Endothelial cell of umbilical vein (primary cell): Measurements from ENCODE around the gene COQ8A. TPM values are rescaled to one million over a fixed set of nuclear protein-coding genes. Genes with fewer than 3 reads are reported as not detected.

ENCODE experiments used
- BruUV-seq: library from RNA; stranded (reverse); fragments of 400-500 nt; replicated peaks from 2 replicates; lab custom pipeline; 2021; lab: Mats Ljungman, UMichigan
- CTCF ChIA-PET: fragments of 300-600, 350-600 bp; sonication (Branson Sonifier 250); formaldehyde crosslinking; loops from one replicate; lab custom pipeline; 2021; ENCODE audit warnings: antibody characterized with exemption, inconsistent platforms; lab: Charles Lee
- POLR2A ChIA-PET: fragments of 300-600, 350-600 bp; sonication (Branson Sonifier 250); formaldehyde crosslinking; loops from one replicate; lab custom pipeline; 2021; ENCODE audit warnings: antibody characterized with exemption, inconsistent platforms; lab: Charles Lee
- DNase-seq: peaks from one replicate; pipeline ENCODE4 v3.0.0-alpha.2; 2011; ENCODE audit warnings: low read depth, low spot score
- FAIRE-seq: peaks from 2 replicates; lab custom pipeline; 2011; peaks lifted over from hg19 to GRCh38; lab: Jason Lieb, UNC
- H2AFZ ChIP-seq: 2 replicates; pipeline ENCODE4 v1.6.0; 2012; ENCODE audit warnings: low read depth, low read length, control low read depth, inconsistent platforms
- H3K27ac ChIP-seq: 2 replicates; pipeline ENCODE4 v1.5.1; 2011; ENCODE audit warnings: low read depth, mild to moderate bottlenecking, control low read depth, low read length, moderate library complexity; ENCODE audit not compliant: insufficient read depth
- H3K27me3 ChIP-seq, 2 experiments: 2 replicates each; pipeline versions ENCODE4 v1.6.0 to v1.6.1; 2011; ENCODE audit warnings: low read length in 2 of 2, mixed read lengths in 1 of 2; ENCODE audit not compliant: control insufficient read depth in 2 of 2, insufficient read depth in 2 of 2
- H3K36me3 ChIP-seq, 2 experiments: 2 replicates in 1 of 2; 3 replicates in 1 of 2; pipeline ENCODE4 v1.5.1; 2011; ENCODE audit warnings: low read length in 2 of 2, mild to moderate bottlenecking in 1 of 2, moderate library complexity in 1 of 2; ENCODE audit not compliant: control insufficient read depth in 2 of 2, insufficient read depth in 2 of 2; ENCODE audit errors: extremely low read depth in 1 of 2
- H3K4me1 ChIP-seq: 3 replicates; pipeline ENCODE4 v1.5.1; 2011; ENCODE audit warnings: mild to moderate bottlenecking, low read length; ENCODE audit not compliant: control insufficient read depth, insufficient read depth; ENCODE audit errors: extremely low read depth
- H3K4me2 ChIP-seq: 2 replicates; pipeline ENCODE4 v1.6.1; 2011; ENCODE audit warnings: low read length, control low read depth, mixed read lengths; ENCODE audit not compliant: insufficient read depth
- H3K4me3 ChIP-seq, 3 experiments: fragments of 200-600 bp in 1 of 3; sonication (generic), shearing (Covaris generic) in 1 of 3; replicated peaks in 1 of 3; 2 replicates each; pipeline ENCODE4 v1.5.1; 2011 to 2016; ENCODE audit warnings: control low read depth in 3 of 3, low read length in 3 of 3, mild to moderate bottlenecking in 2 of 3, inconsistent platforms in 1 of 3, low read depth in 1 of 3, moderate library complexity in 1 of 3; ENCODE audit not compliant: insufficient read depth in 1 of 3
- H3K79me2 ChIP-seq: 2 replicates; pipeline ENCODE4 v1.6.0; 2012; ENCODE audit warnings: low read length, inconsistent platforms; ENCODE audit not compliant: control insufficient read depth, insufficient read depth
- H3K9ac ChIP-seq: replicated peaks from 2 replicates; pipeline ENCODE3; 2011; ENCODE audit warnings: low read length, control low read depth; ENCODE audit not compliant: insufficient read depth; ENCODE audit errors: extremely low read depth
- H3K9me1 ChIP-seq: replicated peaks from 3 replicates; pipeline ENCODE4 v1.6.0; 2011; ENCODE audit warnings: mild to moderate bottlenecking, low read length; ENCODE audit not compliant: control insufficient read depth, insufficient read depth; ENCODE audit errors: extremely low read depth
- H3K9me3 ChIP-seq: replicated peaks from 2 replicates; pipeline ENCODE4 v1.5.1; 2012; ENCODE audit warnings: low read length, inconsistent platforms; ENCODE audit not compliant: control insufficient read depth, insufficient read depth
- H4K20me1 ChIP-seq: replicated peaks from 2 replicates; pipeline ENCODE3; 2011; ENCODE audit warnings: mild to moderate bottlenecking, low read length; ENCODE audit not compliant: control insufficient read depth, insufficient read depth; ENCODE audit errors: extremely low read depth
- CTCF ChIP-seq, 2 donors: IDR thresholded peaks; 1 replicate in 1 of 2; 2 replicates in 1 of 2; pipeline ENCODE4 v1.5.1; 2011; ENCODE audit warnings: low read length in 2 of 2, mild to moderate bottlenecking in 2 of 2, moderate library complexity in 2 of 2, control low read depth in 1 of 2, inconsistent platforms in 1 of 2, low read depth in 1 of 2; ENCODE audit not compliant: insufficient read depth in 1 of 2; ENCODE audit errors: extremely low read depth in 1 of 2
- EZH2 ChIP-seq: IDR thresholded peaks from 2 replicates; pipeline ENCODE4 v1.6.1; 2012; ENCODE audit warnings: borderline replicate concordance, low read depth, mild to moderate bottlenecking, moderate library complexity, low read length, inconsistent platforms; ENCODE audit not compliant: severe bottlenecking
- FOS ChIP-seq: IDR thresholded peaks from 2 replicates; pipeline ENCODE4 v1.6.1; 2011; ENCODE audit warnings: mild to moderate bottlenecking, low read length, moderate library complexity, borderline replicate concordance; ENCODE audit not compliant: insufficient read depth
- GATA2 ChIP-seq: IDR thresholded peaks from 2 replicates; pipeline ENCODE4 v1.7.0; 2011; ENCODE audit warnings: low read depth, mild to moderate bottlenecking, moderate library complexity, mixed read lengths, low read length; ENCODE audit not compliant: insufficient read length, insufficient read depth
- JUN ChIP-seq: IDR thresholded peaks from 2 replicates; pipeline ENCODE4 v1.6.1; 2011; ENCODE audit warnings: borderline replicate concordance, low read depth; ENCODE audit not compliant: insufficient read length, insufficient read depth
- MYC ChIP-seq: IDR thresholded peaks from one replicate; pipeline ENCODE4 v1.6.1; 2011; ENCODE audit warnings: mild to moderate bottlenecking, low read depth, low read length
- POLR2A ChIP-seq: IDR thresholded peaks from 2 replicates; pipeline ENCODE4 v1.6.1; 2012; ENCODE audit warnings: low read depth, mild to moderate bottlenecking, control low read depth, low read length
- POLR2AphosphoS5 ChIP-seq: IDR thresholded peaks from 2 replicates; pipeline ENCODE4 v1.6.1; 2012; ENCODE audit warnings: low read depth, mild to moderate bottlenecking, control low read depth, low read length, moderate library complexity; ENCODE audit not compliant: insufficient read depth
- dilution Hi-C: fragments of 300-500 bp; cut with MboI; formaldehyde crosslinking; loops from one replicate; pipeline ENCODE4 v1.15.0; 2019; ENCODE audit warnings: low sequenced_read_pairs; ENCODE audit not compliant: extremely low pct_ligation_motif_present
- intact Hi-C: fragments of 100-400 bp; cut with micrococcal nuclease; formaldehyde crosslinking; loops from one replicate; pipeline ENCODE4 v1.10.0; 2022
- polyA plus RNA-seq, 4 experiments: library from polyadenylated mRNA; depleted of rRNA in 3 of 4; stranded (reverse) in 3 of 4; unstranded in 1 of 4; fragments of >200 nt; gene quantifications; 2 replicates each; pipeline versions ENCODE4 v1.2.1 to v1.2.3, GENCODE V29; 2011 to 2012; ENCODE audit warnings: missing spikeins in 1 of 4
- total RNA-seq: library from RNA; stranded (reverse); gene quantifications from 2 replicates; pipeline ENCODE4 v1.2.3, GENCODE V29; 2021
- TF ChIP-seq, protein P1 (sequence below): IDR thresholded peaks from 2 replicates; pipeline ENCODE4 v1.6.1; 2011; ENCODE audit not compliant: insufficient read depth, insufficient read length

COQ8A gene
- total and polyA plus RNA-seq, 2 donors (not counting 3 experiments of a cell fraction or from before 2014, with no cell fraction given) = 6.8 to 9.4 TPM

GRCh38 chr1:226994586-226995364 is 54.7 kb downstream of the COQ8A start:
- Histone ChIP-seq H3K9me1 (no peaks in the 10 kb centered on the region), H3K9ac (no peak overlapping the region), H3K4me1 (peaks cover 16% of the 10 kb centered on the region), H3K36me3 (peaks cover 2 to 18% of the 10 kb centered on the region in 2 experiments), H3K27ac (no peak overlapping the region), H3K4me3 (no peak overlapping the region), H3K79me2 (no peaks in the 10 kb centered on the region), H2AFZ (no peak overlapping the region), H3K27me3 (no peaks in the 10 kb centered on the region), H3K4me2 (no peak overlapping the region), H3K9me3 (no peaks in the 10 kb centered on the region), H4K20me1 (no peaks in the 10 kb centered on the region)
- ChIA-PET CTCF (no interaction called here), POLR2A (no interaction called here)
- dilution Hi-C loops (no loop called here), intact Hi-C loops (loop anchor here (5.0 kb wide), 1 partner anchor 323 kb away; the partner anchor contains the start of gene CDC42BPA)
- no peak for DNase-seq
- TF ChIP-seq, protein P1, sequence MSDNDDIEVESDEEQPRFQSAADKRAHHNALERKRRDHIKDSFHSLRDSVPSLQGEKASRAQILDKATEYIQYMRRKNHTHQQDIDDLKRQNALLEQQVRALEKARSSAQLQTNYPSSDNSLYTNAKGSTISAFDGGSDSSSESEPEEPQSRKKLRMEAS = no peak
- TF ChIP-seq CTCF (IDR thresholded peaks at IDR 0.05; ENCODE audit: extremely low read depth in 1 of 2, insufficient read depth in 1 of 2, low read depth in 1 of 2, low read length in 2 of 2) (no peak), POLR2AphosphoS5 (no peak), GATA2 (no peak), MYC (no peak), EZH2 (no peak), JUN (no peak), POLR2A (no peak), FOS (no peak)
- BruUV-seq = no TSS peak
- no peak for FAIRE-seq
